ENCODE measurements around the gene LEPR.

LEPR gene

GRCh38 chr1:65425006-65425405, 4.5 kb downstream of the LEPR start:
- H3K27ac ChIP-seq: no peak overlapping the region

GRCh38 chr1:65425697-65426096, 5.2 kb downstream of the LEPR start:
- H3K27ac ChIP-seq: no peak overlapping the region
- no peak for TF ChIP-seq CTCF (IDR thresholded peaks at IDR 0.05)
- peaks cover 22 to 26% of the 10 kb centered on the region in 2 experiments for H3K4me1 ChIP-seq (ENCODE audit: control insufficient read depth in 1 of 2, insufficient read depth in 1 of 2, low read depth in 1 of 2, low read length in 1 of 2)

More at GRCh38 chr1:65425006-65425405, 4.5 kb downstream of the LEPR start:
- Histone ChIP-seq H3K4me3 (ENCODE audit: low read depth in 1 of 2, low read length in 1 of 2) (no peak overlapping the region), H3K4me1 (ENCODE audit: control insufficient read depth in 1 of 2, insufficient read depth in 1 of 2, low read depth in 1 of 2, low read length in 1 of 2) (peaks cover 22 to 28% of the 10 kb centered on the region in 2 experiments), H3K36me3 (peaks cover 33% of the 10 kb centered on the region), H3K9me3 (no peaks in the 10 kb centered on the region), H3K27me3 (no peaks in the 10 kb centered on the region)
- TF ChIP-seq CTCF (IDR thresholded peaks at IDR 0.05): no peak

GRCh38 chr1:65429078-65429477, 8.6 kb downstream of the LEPR start:
- Histone ChIP-seq H3K36me3 (peaks cover 68% of the 10 kb centered on the region), H3K27ac (no peak overlapping the region), H3K4me3 (ENCODE audit: low read depth in 1 of 2, low read length in 1 of 2) (no peak overlapping the region), H3K4me1 (ENCODE audit: control insufficient read depth in 1 of 2, insufficient read depth in 1 of 2, low read depth in 1 of 2, low read length in 1 of 2) (no peaks in the 10 kb centered on the region), H3K9me3 (no peaks in the 10 kb centered on the region), H3K27me3 (no peaks in the 10 kb centered on the region)
- no peak for TF ChIP-seq CTCF (IDR thresholded peaks at IDR 0.05)

More at GRCh38 chr1:65425697-65426096, 5.2 kb downstream of the LEPR start:
- H3K36me3 ChIP-seq: peaks cover 39% of the 10 kb centered on the region
- H3K4me3 ChIP-seq (ENCODE audit: low read depth in 1 of 2, low read length in 1 of 2): no peak overlapping the region
- H3K27me3 ChIP-seq: no peaks in the 10 kb centered on the region
- no peaks in the 10 kb centered on the region for H3K9me3 ChIP-seq

- Histone ChIP-seq H3K27ac (no peak overlapping the region), H3K9me3 (no peaks in the 10 kb centered on the region), H3K4me3 (ENCODE audit: low read depth in 1 of 2, low read length in 1 of 2) (no peak overlapping the region), H3K27me3 (no peaks in the 10 kb centered on the region), H3K36me3 (peaks cover 72% of the 10 kb centered on the region), H3K4me1 (ENCODE audit: control insufficient read depth in 1 of 2, insufficient read depth in 1 of 2, low read depth in 1 of 2, low read length in 1 of 2) (no peaks in the 10 kb centered on the region)
- no peak for TF ChIP-seq CTCF (IDR thresholded peaks at IDR 0.05)
Observed at GRCh38 chr1:65429806-65430205, 9.3 kb downstream of the LEPR start.

- Histone ChIP-seq H3K36me3 (peaks cover 69% of the 10 kb centered on the region), H3K27ac (no peak overlapping the region), H3K27me3 (no peaks in the 10 kb centered on the region), H3K4me3 (ENCODE audit: low read depth in 1 of 2, low read length in 1 of 2) (no peak overlapping the region), H3K4me1 (ENCODE audit: control insufficient read depth in 1 of 2, insufficient read depth in 1 of 2, low read depth in 1 of 2, low read length in 1 of 2) (no peaks in the 10 kb centered on the region), H3K9me3 (no peaks in the 10 kb centered on the region)
- no peak for TF ChIP-seq CTCF (IDR thresholded peaks at IDR 0.05)
Observed at GRCh38 chr1:65431111-65431705, 10.7 kb downstream of the LEPR start.

Measured in neutrophil (primary cell).